8988T (cell line): ENCODE data around the gene TALDO1.

Experiments used
- DNase-seq: peaks from one replicate; pipeline ENCODE4 v3.0.0; 2011

The TALDO1 gene

DNA sequence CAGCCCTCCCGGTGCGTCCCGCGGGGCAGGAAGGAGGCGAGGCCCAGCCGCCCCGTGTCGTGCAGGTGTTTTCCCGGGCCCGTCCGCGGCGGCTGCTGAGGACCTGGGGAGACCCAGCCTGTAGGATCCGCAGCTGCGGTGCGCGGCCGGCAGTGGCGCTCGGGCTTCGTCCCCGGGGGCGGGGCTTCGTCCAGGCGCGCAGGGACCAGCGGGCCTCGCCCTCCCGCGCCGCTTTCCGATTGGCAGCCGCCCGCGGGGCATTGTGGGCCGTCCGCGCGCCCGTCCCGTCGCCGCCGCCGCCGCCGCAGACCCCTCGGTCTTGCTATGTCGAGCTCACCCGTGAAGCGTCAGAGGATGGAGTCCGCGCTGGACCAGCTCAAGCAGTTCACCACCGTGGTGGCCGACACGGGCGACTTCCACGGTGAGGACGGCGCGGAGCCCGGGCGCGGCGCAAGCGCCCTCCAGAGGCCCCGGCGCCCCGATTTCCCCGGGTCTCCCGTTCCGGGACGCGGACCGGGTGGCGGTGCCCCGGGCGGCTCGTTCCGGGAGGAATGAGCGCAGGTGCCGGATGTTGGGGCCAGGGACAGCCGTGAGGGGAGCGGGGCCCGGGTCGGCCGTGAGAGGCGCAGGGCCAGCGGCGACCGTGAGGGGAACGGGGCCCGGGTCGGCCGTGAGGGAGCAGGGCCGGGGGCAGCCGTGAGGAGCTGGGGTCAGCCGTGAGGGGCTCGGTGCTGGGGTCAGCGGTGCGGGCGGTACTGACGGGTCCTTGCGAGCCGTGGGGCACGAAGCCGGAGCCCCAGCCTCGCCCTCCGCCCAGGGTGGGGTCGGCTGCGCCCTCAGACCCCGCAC is at the start of gene TALDO1:
Gene TALDO1 (plus strand): TSS at position 307 of the 849 bp plus-strand sequence. CDS start 18 bp downstream, at position 325.
- DNase-seq, result peak; percentile 94

DNA sequence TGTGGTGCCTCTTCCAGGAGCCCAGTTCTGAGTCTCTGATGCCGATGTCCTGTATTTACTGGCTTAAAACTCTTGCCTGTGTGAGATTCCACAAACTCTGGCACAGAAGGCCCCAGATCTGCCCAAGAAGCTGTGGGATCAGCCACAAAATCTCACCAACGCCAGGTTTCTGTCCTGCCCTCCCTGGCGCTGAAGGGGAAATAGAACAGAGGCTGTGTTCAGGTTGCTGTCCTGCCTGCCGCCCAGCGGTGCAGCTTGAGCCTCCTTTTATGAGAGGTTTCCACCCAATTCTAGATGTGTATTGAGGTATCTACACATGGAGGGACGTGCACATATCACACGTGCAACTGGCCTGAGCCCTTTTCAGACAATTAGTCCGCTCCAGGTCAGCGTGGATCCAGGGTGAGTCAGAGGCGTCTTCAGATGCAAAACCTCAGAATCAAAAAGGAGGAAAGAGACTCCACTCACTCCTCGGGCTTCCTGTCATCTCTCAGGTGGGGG is 49.4 kb upstream of the TALDO1 start:
- DNase-seq, result no peak

GRCh38 chr11:698493-699115 is 48.7 kb upstream of the TALDO1 start:
- no peak for DNase-seq

- no peak for DNase-seq
Observed at GRCh38 chr11:699116-699508, 48.2 kb upstream of the TALDO1 start.

- DNase-seq, result no peak
Observed at GRCh38 chr11:699753-700152, 47.5 kb upstream of the TALDO1 start.

DNA sequence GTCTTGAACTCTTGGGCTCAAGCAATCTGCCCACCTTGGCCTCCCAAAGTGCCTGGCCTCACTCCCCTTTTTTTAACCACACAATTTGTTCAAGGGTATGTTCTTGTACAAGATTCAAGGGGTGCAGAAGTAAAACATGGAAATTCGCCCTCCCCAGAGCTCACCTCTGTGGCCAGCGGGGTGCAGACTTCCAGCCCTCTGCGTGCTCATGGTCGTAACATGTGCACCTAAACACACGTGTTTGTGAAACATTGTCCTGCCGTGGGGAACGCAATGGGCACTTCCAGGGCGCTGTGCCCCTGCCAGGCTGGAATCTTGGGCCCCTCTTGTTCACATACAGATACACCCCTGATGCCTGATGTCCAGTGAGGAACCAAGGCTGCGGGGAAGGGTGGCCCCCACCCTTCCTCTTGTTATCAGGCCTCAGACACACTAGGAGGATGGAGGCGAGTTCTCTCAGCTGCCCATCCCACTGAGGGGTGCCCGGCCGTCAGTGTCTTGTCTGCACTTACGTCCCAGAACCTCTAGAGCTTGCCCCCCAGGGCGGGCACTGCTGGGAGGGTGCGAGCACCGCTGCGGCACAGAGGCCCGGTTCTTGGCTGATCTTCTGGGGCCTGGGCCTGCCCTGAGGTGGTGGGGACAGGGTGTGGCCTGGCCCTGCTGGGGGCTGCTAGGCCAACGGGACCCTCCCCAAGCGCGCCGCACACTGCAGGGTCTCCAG is 45.4 kb upstream of the TALDO1 start:
- no peak for DNase-seq

GRCh38 chr11:702462-703461 is 44.5 kb upstream of the TALDO1 start:
- no peak for DNase-seq

DNA sequence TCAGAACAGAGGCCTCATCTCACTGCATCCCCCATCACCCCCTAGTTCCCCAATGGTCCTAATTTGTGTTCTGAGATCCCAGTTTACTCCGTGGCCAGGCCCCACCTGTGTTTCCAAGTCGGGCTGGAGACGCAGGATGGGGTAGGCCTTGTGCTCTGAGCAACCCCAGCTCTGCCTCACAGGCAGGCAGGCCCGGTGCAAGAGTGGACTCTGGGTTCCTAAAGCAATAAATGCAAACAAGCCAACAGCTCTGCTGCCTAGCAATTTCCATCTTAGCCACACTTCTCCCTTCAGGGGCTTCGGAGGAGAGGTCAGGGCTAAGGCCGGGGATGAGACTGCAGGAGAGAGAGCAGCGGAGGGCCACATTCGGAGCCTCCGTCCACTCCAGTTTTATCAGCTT is 43.8 kb upstream of the TALDO1 start:
- no peak for DNase-seq

- no peak for DNase-seq
Observed at GRCh38 chr11:704228-704674, 43.0 kb upstream of the TALDO1 start.

- no peak for DNase-seq
Observed at GRCh38 chr11:704781-705645, 42.3 kb upstream of the TALDO1 start.

DNA sequence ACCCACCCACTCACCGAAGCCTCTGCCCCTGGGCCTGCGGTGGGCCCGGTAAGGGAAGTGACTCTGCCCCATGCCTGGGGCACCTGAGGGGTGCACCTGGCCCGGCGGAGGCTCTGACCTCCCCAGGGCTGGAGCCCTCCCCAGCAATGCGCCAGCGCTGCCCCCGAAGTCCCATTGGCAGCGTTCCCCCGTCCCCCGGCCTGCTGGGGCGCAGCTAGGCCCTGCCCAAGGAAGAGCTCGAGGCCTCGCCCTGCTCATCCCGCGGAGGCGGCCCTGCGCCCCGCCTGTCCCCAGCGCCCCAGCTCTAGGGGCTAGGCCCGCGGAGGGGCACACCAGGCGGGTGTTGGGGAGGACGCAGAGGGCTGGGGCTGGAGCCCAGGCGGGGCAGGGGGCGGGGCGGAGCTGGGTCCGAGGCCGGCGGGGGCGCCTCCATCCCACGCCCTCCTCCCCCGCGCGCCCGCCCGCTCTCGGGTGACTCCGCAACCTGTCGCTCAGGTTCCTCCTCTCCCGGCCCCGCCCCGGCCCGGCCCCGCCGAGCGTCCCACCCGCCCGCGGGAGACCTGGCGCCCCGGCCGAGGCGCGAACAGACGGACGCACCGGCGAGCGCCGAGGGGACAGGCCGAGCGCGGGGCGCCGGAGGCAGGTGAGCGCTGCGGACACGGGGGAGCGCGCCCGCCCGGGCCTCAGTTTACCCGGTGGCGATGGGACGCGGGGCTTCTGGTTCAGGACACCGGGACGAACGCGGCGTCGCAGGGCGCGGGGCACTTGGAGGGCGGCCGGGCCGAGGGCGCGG is 41.4 kb upstream of the TALDO1 start, which contains the start of gene EPS8L2:
Gene EPS8L2 (plus strand): TSS at position 586 of the 793 bp plus-strand sequence. CDS start 3,177 bp downstream, outside the sequence.
- DNase-seq, result no peak

GRCh38 chr11:706439-706956 is 40.8 kb upstream of the TALDO1 start:
- no peak for DNase-seq

- peak; percentile 90 for DNase-seq
Observed at GRCh38 chr11:706957-707816, 40.1 kb upstream of the TALDO1 start.

GRCh38 chr11:707817-708420 is 39.3 kb upstream of the TALDO1 start:
- DNase-seq, result peak; percentile 69

GRCh38 chr11:708511-708910 is 38.8 kb upstream of the TALDO1 start:
- DNase-seq, result peak; percentile 34

GRCh38 chr11:709109-709997 is 37.9 kb upstream of the TALDO1 start:
- DNase-seq, result no peak

DNA sequence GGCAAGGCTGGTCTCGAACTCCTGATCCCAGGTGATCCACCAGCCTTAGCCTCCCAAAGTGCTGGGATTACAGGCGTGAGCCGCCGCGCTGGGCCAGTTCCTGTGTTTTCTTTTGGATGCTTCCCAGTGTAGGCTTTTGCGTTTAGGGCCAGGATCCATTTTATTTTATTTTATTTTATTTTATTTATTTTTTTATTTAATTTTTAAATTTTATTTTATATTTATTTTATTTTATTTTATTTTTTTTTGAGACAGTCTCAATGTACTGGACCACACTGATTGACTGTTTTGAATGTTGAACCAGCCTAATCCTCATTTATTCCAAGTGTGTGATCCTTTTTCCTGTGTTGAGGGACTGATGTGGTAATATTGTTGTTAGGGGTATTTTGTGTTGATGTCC is 32.8 kb upstream of the TALDO1 start:
- no peak for DNase-seq
